ENCODE data around the gene PEX13. TPM values are rescaled to one million over a fixed set of nuclear protein-coding genes. Genes with fewer than 3 reads are reported as not detected.

PEX13 gene
- total RNA-seq, 4 donors from 2014 or later: 18.6 to 28.7 (median 23.4) TPM

DNA sequence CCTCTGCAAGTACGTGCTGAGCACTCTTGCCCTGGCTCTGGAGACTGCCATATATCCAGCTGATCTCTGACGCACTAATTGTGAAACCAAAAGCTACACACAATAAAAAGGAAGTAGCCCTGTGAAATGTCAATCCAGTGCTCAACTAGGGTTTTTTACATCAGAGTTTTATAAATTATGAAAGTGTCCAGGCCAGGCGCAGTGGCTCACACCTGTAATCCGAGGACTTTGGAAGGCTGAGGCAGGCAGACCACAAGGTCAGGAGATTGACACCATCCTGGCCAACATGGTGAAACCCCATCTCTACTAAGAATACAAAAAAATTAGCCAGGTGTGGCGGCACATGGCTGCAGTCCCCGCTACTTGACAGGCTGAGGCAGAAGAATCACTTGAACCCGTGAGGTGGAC is 24.5 kb upstream of the PEX13 start:
- TF ChIP-seq, protein P1, sequence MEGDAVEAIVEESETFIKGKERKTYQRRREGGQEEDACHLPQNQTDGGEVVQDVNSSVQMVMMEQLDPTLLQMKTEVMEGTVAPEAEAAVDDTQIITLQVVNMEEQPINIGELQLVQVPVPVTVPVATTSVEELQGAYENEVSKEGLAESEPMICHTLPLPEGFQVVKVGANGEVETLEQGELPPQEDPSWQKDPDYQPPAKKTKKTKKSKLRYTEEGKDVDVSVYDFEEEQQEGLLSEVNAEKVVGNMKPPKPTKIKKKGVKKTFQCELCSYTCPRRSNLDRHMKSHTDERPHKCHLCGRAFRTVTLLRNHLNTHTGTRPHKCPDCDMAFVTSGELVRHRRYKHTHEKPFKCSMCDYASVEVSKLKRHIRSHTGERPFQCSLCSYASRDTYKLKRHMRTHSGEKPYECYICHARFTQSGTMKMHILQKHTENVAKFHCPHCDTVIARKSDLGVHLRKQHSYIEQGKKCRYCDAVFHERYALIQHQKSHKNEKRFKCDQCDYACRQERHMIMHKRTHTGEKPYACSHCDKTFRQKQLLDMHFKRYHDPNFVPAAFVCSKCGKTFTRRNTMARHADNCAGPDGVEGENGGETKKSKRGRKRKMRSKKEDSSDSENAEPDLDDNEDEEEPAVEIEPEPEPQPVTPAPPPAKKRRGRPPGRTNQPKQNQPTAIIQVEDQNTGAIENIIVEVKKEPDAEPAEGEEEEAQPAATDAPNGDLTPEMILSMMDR (IDR thresholded peaks at IDR 0.05; ENCODE audit: low read depth): no peak

DNA sequence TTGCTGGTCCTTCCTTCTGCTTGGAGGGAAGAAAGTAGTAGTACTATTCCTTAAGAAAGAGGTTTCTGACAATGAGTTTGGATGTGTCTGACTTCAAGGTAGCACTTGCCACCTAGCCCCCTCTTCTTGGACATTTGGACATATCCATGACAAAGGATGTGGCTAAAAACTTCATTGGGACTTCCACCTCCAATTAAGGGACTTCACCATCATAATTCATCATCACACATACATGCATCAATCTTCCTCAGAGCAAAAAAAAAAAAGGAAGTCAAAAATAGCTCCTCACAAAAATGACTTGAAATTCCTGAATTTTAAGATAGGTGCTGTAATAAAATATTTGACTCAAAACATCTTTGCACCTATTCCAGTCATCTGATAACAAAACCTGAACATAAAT is 23.4 kb upstream of the PEX13 start:
- TF ChIP-seq, protein P1 (IDR thresholded peaks at IDR 0.05; ENCODE audit: low read depth): no peak

DNA sequence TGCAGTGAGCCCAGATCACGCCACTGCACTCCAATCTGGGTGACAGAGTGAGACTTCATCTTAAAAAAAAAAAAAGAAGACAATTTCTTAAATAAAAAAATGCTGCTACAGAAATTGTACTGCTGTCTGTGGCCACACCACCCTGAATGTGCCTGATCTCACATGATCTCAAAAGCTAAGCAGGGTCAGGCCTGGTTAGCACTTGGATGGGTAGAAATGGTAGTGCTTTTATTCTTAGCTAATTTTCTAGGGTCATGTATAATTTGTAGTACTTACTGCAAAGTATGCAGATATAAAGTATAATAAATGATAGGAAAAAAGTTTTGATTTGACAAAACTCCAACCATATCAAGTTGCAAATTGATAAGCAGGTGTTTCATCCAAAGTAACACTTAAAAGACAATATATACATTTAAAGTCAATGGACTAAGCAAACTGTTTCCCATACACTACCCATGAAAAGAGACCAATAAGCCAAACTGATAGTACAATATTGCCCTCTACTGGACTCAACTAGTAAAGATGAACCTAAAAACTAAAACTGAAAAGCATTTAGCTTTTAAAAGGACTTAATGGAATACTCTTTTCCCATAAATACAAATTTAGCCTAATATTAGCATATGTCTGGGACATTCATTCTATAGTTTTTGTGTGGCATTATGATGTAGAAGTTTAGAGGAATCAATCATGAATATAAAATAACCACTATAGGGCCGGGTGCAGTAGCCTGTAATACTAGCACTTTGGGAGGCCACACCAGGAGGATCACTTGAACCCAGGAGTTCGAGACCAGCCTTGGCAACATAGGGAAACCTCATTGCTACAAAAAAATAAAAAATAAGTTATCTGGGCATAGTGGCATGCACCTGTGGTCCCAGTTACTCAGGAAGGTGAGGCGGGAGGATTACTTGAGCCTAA is 18.6 kb upstream of the PEX13 start:
- TF ChIP-seq, protein P1 (IDR thresholded peaks at IDR 0.05; ENCODE audit: low read depth): no peak

DNA sequence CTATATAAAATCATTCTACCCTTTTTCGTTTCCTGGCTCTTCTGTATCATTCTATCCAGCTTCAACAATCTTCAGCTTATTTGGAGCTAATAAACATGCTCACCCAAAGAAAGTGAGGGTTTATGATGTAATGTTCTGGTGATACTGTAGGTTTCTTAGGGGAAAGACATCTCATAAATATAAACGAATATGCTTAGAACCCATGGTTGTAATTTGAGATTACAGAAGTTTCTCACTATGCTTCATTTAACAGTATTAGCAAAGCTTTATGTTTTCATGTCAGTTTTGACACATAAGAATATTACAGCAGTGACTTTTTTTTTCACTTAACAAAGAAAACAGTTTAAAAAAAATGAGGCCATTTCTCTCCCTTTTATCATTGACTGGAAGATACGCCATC is 11.8 kb upstream of the PEX13 start:
- TF ChIP-seq, protein P1 (IDR thresholded peaks at IDR 0.05; ENCODE audit: low read depth): no peak

DNA sequence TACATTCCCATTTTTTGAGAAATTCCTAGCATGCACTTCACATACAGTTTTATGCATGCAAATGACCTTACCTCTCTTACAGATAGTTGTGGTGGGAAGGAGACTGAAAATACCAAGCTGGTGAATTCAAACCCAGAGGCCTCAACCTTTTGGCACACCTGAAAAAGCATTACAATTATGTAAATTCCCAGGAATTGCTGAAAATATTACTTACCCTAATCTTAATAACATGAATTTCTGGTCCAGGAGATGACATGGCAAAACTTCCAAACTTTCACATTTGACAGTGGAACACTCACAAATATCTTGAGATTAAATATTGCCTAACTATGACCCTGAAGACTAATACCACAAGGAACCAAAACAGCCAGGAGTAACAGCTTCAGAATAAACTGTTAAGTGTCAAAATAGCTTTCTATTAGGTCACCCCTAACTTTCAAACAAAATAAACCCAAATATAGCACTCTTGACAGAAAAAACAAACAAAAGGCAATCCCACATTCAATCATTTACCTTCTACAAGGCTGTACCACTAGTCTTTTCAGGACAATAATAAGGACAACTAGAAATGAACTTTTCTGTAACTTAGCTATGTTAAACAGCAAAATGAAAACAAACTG is 10.9 kb upstream of the PEX13 start:
- TF ChIP-seq, protein P1 (IDR thresholded peaks at IDR 0.05; ENCODE audit: low read depth): no peak

DNA sequence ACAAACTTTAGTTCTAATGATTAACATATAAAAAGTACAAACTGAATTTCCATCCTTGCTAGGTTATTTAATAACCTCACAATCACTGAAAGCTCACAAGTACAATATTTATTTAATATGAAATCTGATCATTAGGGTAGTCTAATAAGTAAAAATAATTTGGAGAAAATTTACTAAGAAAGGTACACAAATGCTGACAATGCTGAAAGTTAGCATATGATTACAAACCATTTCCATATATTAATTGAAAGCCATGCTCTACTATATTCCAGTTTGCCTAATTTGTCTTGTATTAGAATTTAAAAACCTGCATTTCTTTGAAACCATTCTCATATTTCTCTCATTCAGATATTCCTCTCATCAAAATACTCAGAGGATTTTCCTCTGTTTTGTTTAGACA is 8.2 kb upstream of the PEX13 start:
- TF ChIP-seq, protein P1 (IDR thresholded peaks at IDR 0.05; ENCODE audit: low read depth): no peak

DNA sequence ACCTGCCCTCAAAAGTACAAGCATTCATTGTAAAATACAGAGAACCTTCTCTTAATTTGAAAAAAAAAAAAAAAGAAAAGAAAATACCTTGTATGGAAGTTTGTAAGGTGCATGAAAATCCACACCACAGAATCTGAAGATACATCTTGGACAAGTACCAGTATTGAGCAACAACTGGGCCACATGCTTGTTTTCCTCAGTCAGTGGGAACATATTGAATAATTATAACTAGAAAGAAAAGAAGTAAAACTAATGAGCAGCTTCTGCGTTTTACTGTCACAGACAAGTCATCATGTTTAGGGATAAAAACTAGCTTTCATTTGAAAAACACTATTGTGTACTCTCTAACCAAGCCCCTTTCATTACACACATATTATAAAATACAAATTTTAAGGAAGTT is 5.8 kb upstream of the PEX13 start:
- TF ChIP-seq, protein P1 (IDR thresholded peaks at IDR 0.05; ENCODE audit: low read depth): no peak
